GM20431 (cell line): ENCODE data around the gene KRT6C.

Experiments used
- in situ Hi-C: fragments of 300-500 bp; cut with MseI, MboI; formaldehyde crosslinking; loops from one replicate; pipeline ENCODE4 v1.15.0; 2020; ENCODE audit warnings: low sequenced_read_pairs; ENCODE audit not compliant: unreplicated experiment

Gene KRT6C

GRCh38 chr12:52473768-52474167 lies at the start of gene KRT6C:
TSS of gene KRT6C (minus strand) at chr12:52473805. CDS start at chr12:52473737, 68 bp downstream.
- in situ Hi-C loops = no loop called here

- in situ Hi-C loops = no loop called here
These were observed 48.9 kb upstream of the KRT6C start for GRCh38 chr12:52522346-52523011.

GRCh38 chr12:52521568-52522266 lies 48.1 kb upstream of the KRT6C start:
- in situ Hi-C loops = no loop called here

- in situ Hi-C loops = no loop called here
These were observed 47.6 kb upstream of the KRT6C start for GRCh38 chr12:52521175-52521567.

GRCh38 chr12:52519826-52520662 lies 46.4 kb upstream of the KRT6C start, which contains the start of gene KRT5:
TSS of gene KRT5 (minus strand) at chr12:52520394. CDS start at chr12:52520296, 98 bp downstream.
- in situ Hi-C loops = no loop called here

GRCh38 chr12:52519387-52519703 lies 45.7 kb upstream of the KRT6C start:
- in situ Hi-C loops = no loop called here

- in situ Hi-C loops = no loop called here
These were observed 45.2 kb upstream of the KRT6C start for GRCh38 chr12:52518574-52519386.

- in situ Hi-C loops = no loop called here
These were observed 44.3 kb upstream of the KRT6C start for GRCh38 chr12:52517888-52518287.

GRCh38 chr12:52517005-52517835 lies 43.6 kb upstream of the KRT6C start:
- in situ Hi-C loops = no loop called here

GRCh38 chr12:52515927-52516831 lies 42.6 kb upstream of the KRT6C start:
- in situ Hi-C loops = no loop called here

- in situ Hi-C loops = no loop called here
These were observed 41.7 kb upstream of the KRT6C start for GRCh38 chr12:52515319-52515646.

- in situ Hi-C loops = no loop called here
These were observed 41.1 kb upstream of the KRT6C start for GRCh38 chr12:52514471-52515318.

- in situ Hi-C loops = no loop called here
These were observed 40.1 kb upstream of the KRT6C start for GRCh38 chr12:52513736-52514135.

- in situ Hi-C loops = no loop called here
These were observed 34.6 kb upstream of the KRT6C start for GRCh38 chr12:52508211-52508610.

- in situ Hi-C loops = no loop called here
These were observed 33.5 kb upstream of the KRT6C start for GRCh38 chr12:52506858-52507715.

GRCh38 chr12:52502877-52503276 lies 29.3 kb upstream of the KRT6C start:
- in situ Hi-C loops = no loop called here

GRCh38 chr12:52501490-52501889 lies 27.9 kb upstream of the KRT6C start:
- in situ Hi-C loops = no loop called here
